Keratinocyte (primary cell): Measurements from ENCODE around the gene ZFYVE9.

Source experiments
- EZH2 ChIP-seq: IDR thresholded peaks from one replicate; pipeline ENCODE4 v1.6.1; 2012; ENCODE audit warnings: inconsistent platforms, mild to moderate bottlenecking, low read length, moderate library complexity
- TF ChIP-seq, protein P1 (sequence below), 3 experiments: IDR thresholded peaks in 1 of 3; conservative IDR thresholded peaks in 1 of 3; optimal IDR thresholded peaks in 1 of 3; 2 replicates in 2 of 3; 3 replicates in 1 of 3; pipeline versions ENCODE3 to v1.5.1; 2011; ENCODE audit warnings: low read length in 3 of 3, mild to moderate bottlenecking in 3 of 3, moderate library complexity in 2 of 3, control low read depth in 1 of 3, inconsistent platforms in 1 of 3; ENCODE audit not compliant: insufficient read depth in 2 of 3; ENCODE audit errors: extremely low read depth in 1 of 3

DNA sequence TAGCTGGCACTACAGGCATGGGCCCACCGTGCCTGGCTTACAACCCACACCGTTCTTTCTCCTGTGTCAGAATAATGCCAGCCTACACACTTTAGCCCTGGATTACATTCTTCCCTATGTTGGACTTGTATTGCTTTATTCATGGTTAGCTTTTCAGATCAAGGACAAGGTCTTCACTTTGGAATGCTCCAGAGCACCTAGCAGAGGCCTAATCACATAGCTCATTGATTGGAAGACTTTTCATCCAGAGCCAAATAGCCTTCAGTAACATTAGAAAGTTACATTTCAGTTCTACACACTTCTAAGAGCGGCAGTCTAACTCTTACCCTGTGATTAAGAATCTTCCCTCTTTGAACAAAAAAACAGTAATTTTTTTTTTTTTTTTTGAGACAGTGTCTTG is 29.4 kb upstream of the ZFYVE9 start:
- TF ChIP-seq, protein P1, sequence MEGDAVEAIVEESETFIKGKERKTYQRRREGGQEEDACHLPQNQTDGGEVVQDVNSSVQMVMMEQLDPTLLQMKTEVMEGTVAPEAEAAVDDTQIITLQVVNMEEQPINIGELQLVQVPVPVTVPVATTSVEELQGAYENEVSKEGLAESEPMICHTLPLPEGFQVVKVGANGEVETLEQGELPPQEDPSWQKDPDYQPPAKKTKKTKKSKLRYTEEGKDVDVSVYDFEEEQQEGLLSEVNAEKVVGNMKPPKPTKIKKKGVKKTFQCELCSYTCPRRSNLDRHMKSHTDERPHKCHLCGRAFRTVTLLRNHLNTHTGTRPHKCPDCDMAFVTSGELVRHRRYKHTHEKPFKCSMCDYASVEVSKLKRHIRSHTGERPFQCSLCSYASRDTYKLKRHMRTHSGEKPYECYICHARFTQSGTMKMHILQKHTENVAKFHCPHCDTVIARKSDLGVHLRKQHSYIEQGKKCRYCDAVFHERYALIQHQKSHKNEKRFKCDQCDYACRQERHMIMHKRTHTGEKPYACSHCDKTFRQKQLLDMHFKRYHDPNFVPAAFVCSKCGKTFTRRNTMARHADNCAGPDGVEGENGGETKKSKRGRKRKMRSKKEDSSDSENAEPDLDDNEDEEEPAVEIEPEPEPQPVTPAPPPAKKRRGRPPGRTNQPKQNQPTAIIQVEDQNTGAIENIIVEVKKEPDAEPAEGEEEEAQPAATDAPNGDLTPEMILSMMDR (optimal IDR thresholded peaks at IDR 0.05 in 1 of 3, IDR thresholded peaks at IDR 0.05 in 1 of 3, conservative IDR thresholded peaks at IDR 0.05 in 1 of 3; ENCODE audit: extremely low read depth in 1 of 3, insufficient read depth in 2 of 3, low read length in 3 of 3) = no peak
- no peak for TF ChIP-seq EZH2
